ENCODE data around the gene ZEB2. TPM values are rescaled to one million over a fixed set of nuclear protein-coding genes. Genes with fewer than 3 reads are reported as not detected.

The ZEB2 gene
- total and polyA plus RNA-seq, 2 of the 13 experiments (the other 11 are each of a cell fraction or from before 2014, with no cell fraction given): 0.07 TPM; not detected in 1

DNA sequence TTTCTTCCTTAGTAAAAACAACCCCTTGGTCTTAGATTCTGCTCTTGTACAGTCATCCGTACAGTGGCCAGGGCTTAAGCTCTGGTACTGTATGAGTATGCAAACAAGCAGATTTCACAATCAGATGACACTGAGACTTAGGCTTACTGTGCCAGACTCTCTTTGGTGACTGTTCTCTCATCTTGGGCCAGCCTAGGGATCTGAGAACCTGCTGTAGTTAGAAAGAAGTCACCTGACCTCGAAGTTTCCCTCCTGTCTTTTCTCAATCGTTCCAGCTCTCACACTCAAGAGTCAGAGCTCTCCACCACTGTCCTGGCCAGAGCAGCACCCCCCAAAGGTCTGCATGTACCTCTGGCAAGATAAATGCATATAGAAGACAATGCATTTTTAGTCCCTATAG lies 63.2 kb downstream of the ZEB2 start:
- Histone ChIP-seq H3K36me3 (replicated peaks in 1 of 2; ENCODE audit: control insufficient read depth in 1 of 2, insufficient read depth in 2 of 2, low read length in 2 of 2) (no peaks in the 10 kb centered on the region), H3K9ac (ENCODE audit: insufficient read depth, low read depth, low read length) (no peak overlapping the region), H3K79me2 (ENCODE audit: insufficient read depth, low read length) (no peaks in the 10 kb centered on the region), H3K27ac (ENCODE audit: extremely low read length, insufficient read depth, low read length) (no peak overlapping the region), H3K9me3 (ENCODE audit: low read length) (no peaks in the 10 kb centered on the region), H4K20me1 (ENCODE audit: insufficient read depth, low read length) (no peaks in the 10 kb centered on the region), H3K4me3 (replicated peaks in 1 of 3; ENCODE audit: insufficient read depth in 1 of 3, low read depth in 2 of 3, low read length in 3 of 3) (no peak overlapping the region), H2AFZ (ENCODE audit: low read length) (no peak overlapping the region), H3K27me3 (ENCODE audit: control insufficient read depth in 1 of 2, insufficient read depth in 2 of 2, low read length in 2 of 2) (peaks cover 0 to 21% of the 10 kb centered on the region in 2 experiments; a peak in 2 of 5 replicates), H3K4me1 (ENCODE audit: insufficient read depth, low read length) (no peaks in the 10 kb centered on the region), H3K4me2 (ENCODE audit: low read depth, low read length) (no peak overlapping the region)
- WGBS (ENCODE audit: low lambda C conversion rate): 6% methylated on average over 3 of the region's 3 CpGs
- POLR2A ChIA-PET: no interaction called here
- ATAC-seq: peak; percentile 83
- CTCF ChIA-PET (ENCODE audit: low intra/inter-chr PET ratio, low total read pairs): no interaction called here
- no TSS peak for BruUV-seq (replicated peaks)
- FAIRE-seq: no peak
- DNase-seq (ENCODE audit: low spot score): no peak
- in situ Hi-C loops (cut with HindIII; ENCODE audit: extremely low pct_ligation_motif_present, low pct_unique_long_range_greater_than_20kb): no loop called here
- TF ChIP-seq CEBPG (CRISPR knock-in tag; IDR thresholded peaks at IDR 0.05) (peak; percentile 40), KAT7 (CRISPR knock-in tag; IDR thresholded peaks at IDR 0.05; ENCODE audit: borderline replicate concordance) (no peak), ZNF143 (CRISPR knock-in tag; IDR thresholded peaks at IDR 0.05) (no peak), HNRNPLL (IDR thresholded peaks at IDR 0.05; ENCODE audit: low read depth, low read length, poor library complexity, severe bottlenecking) (no peak), DZIP1 (CRISPR knock-in tag; IDR thresholded peaks at IDR 0.05) (no peak), DR1 (CRISPR knock-in tag; IDR thresholded peaks at IDR 0.05) (no peak), CREBL2 (CRISPR knock-in tag; IDR thresholded peaks at IDR 0.05; ENCODE audit: borderline replicate concordance) (no peak), ZNF484 (CRISPR knock-in tag; IDR thresholded peaks at IDR 0.05; ENCODE audit: borderline replicate concordance, low read depth) (no peak), FOXA1 (IDR thresholded peaks at IDR 0.05) (no peak), FOXA1 (CRISPR knock-in tag; IDR thresholded peaks at IDR 0.05) (no peak), CEBPB (IDR thresholded peaks at IDR 0.05; ENCODE audit: borderline replicate concordance, low read depth, low read length) (peak; percentile 76), HDAC6 (IDR thresholded peaks at IDR 0.05; ENCODE audit: low read depth, low read length) (no peak)
- TF ChIP-seq, protein P1, sequence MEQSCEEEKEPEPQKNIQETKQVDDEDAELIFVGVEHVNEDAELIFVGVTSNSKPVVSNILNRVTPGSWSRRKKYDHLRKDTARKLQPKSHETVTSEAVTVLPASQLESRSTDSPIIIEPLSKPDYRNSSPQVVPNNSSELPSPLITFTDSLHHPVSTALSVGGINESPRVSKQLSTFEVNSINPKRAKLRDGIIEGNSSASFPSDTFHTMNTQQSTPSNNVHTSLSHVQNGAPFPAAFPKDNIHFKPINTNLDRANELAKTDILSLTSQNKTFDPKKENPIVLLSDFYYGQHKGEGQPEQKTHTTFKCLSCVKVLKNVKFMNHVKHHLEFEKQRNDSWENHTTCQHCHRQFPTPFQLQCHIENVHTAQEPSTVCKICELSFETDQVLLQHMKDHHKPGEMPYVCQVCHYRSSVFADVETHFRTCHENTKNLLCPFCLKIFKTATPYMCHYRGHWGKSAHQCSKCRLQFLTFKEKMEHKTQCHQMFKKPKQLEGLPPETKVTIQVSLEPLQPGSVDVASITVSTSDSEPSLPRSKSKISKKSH (CRISPR knock-in tag; IDR thresholded peaks at IDR 0.05; ENCODE audit: borderline replicate concordance): no peak
- TF ChIP-seq, protein P2, sequence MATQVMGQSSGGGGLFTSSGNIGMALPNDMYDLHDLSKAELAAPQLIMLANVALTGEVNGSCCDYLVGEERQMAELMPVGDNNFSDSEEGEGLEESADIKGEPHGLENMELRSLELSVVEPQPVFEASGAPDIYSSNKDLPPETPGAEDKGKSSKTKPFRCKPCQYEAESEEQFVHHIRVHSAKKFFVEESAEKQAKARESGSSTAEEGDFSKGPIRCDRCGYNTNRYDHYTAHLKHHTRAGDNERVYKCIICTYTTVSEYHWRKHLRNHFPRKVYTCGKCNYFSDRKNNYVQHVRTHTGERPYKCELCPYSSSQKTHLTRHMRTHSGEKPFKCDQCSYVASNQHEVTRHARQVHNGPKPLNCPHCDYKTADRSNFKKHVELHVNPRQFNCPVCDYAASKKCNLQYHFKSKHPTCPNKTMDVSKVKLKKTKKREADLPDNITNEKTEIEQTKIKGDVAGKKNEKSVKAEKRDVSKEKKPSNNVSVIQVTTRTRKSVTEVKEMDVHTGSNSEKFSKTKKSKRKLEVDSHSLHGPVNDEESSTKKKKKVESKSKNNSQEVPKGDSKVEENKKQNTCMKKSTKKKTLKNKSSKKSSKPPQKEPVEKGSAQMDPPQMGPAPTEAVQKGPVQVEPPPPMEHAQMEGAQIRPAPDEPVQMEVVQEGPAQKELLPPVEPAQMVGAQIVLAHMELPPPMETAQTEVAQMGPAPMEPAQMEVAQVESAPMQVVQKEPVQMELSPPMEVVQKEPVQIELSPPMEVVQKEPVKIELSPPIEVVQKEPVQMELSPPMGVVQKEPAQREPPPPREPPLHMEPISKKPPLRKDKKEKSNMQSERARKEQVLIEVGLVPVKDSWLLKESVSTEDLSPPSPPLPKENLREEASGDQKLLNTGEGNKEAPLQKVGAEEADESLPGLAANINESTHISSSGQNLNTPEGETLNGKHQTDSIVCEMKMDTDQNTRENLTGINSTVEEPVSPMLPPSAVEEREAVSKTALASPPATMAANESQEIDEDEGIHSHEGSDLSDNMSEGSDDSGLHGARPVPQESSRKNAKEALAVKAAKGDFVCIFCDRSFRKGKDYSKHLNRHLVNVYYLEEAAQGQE (IDR thresholded peaks at IDR 0.05; ENCODE audit: borderline replicate concordance in 1 of 2, low read depth in 1 of 2, low read length in 2 of 2): no peak
- intact Hi-C loops (cut with micrococcal nuclease; ENCODE audit: unreplicated experiment): no loop called here

Measured in HepG2 (cell line).